GM12878 (cell line): ENCODE measurements around the gene FHOD3.

Source experiments
- CTCF ChIP-seq, 3 experiments: IDR thresholded peaks in 2 of 3; conservative IDR thresholded peaks in 1 of 3; 2 replicates each; pipeline ENCODE4 v1.5.1; 2011; ENCODE audit warnings: low read depth in 3 of 3, low read length in 3 of 3, mild to moderate bottlenecking in 3 of 3, control low read depth in 2 of 3, moderate library complexity in 2 of 3, inconsistent platforms in 1 of 3, mixed read lengths in 1 of 3; ENCODE audit not compliant: control insufficient read depth in 2 of 3, insufficient read depth in 1 of 3; ENCODE audit errors: extremely low read depth in 1 of 3
- ESRRA ChIP-seq: IDR thresholded peaks from 2 replicates; pipeline ENCODE4 v1.6.1; 2012; ENCODE audit warnings: mild to moderate bottlenecking, low read length, improper control_type of control experiment
- FOXM1 ChIP-seq: IDR thresholded peaks from 2 replicates; pipeline ENCODE4 v1.6.1; 2012; ENCODE audit warnings: low read depth, mild to moderate bottlenecking, inconsistent platforms, low read length, moderate library complexity
- JUND ChIP-seq: IDR thresholded peaks from 2 replicates; pipeline ENCODE4 v1.6.1; 2012; ENCODE audit warnings: low read depth, mild to moderate bottlenecking, low read length, improper control_type of control experiment, moderate library complexity
- MAX ChIP-seq: IDR thresholded peaks from 2 replicates; pipeline ENCODE4 v1.6.1; 2012; ENCODE audit warnings: low read depth, low read length, improper control_type of control experiment
- NFIC ChIP-seq: IDR thresholded peaks from 2 replicates; pipeline ENCODE4 v1.6.1; 2012; ENCODE audit warnings: low read depth, mild to moderate bottlenecking, inconsistent platforms, low read length, moderate library complexity
- REST ChIP-seq: IDR thresholded peaks from 2 replicates; pipeline ENCODE4 v1.6.1; 2012; ENCODE audit warnings: mild to moderate bottlenecking, low read depth, low read length

- TF ChIP-seq CTCF (IDR thresholded peaks at IDR 0.05 in 2 of 3, conservative IDR thresholded peaks at IDR 0.05 in 1 of 3; ENCODE audit: control insufficient read depth in 2 of 3, extremely low read depth in 1 of 3, insufficient read depth in 1 of 3, low read depth in 3 of 3, low read length in 3 of 3) (peak; percentile 76 to 91 (median 89)), NFIC (no peak), JUND (no peak), FOXM1 (no peak), REST (no peak), ESRRA (no peak), MAX (no peak)
Measured at GRCh38 chr18:36688020-36688965, 390.8 kb downstream of the FHOD3 start.
